ENCODE measurements around the gene KCNK13.

- TF ChIP-seq CTCF (conservative IDR thresholded peaks at IDR 0.05; ENCODE audit: low read depth, low read length) (no peak), SMC3 (IDR thresholded peaks at IDR 0.05; ENCODE audit: low read depth, low read length) (no peak), USF2 (IDR thresholded peaks at IDR 0.05; ENCODE audit: low read depth, low read length) (no peak), POLR2A (IDR thresholded peaks at IDR 0.05; ENCODE audit: low read depth, low read length) (no peak), CEBPB (IDR thresholded peaks at IDR 0.05; ENCODE audit: low read depth, low read length) (no peak), NFE2L2 (IDR thresholded peaks at IDR 0.05; ENCODE audit: low read depth, low read length) (no peak), BHLHE40 (IDR thresholded peaks at IDR 0.05; ENCODE audit: low read depth, low read length) (no peak), CHD1 (IDR thresholded peaks at IDR 0.05; ENCODE audit: low read depth, low read length) (no peak), MAFK (IDR thresholded peaks at IDR 0.05; ENCODE audit: low read depth, low read length) (no peak), RFX5 (IDR thresholded peaks at IDR 0.05; ENCODE audit: low read depth, low read length) (no peak), FOS (IDR thresholded peaks at IDR 0.05; ENCODE audit: low read depth, low read length) (no peak), MAZ (IDR thresholded peaks at IDR 0.05; ENCODE audit: borderline replicate concordance, low read depth, low read length) (no peak), RCOR1 (IDR thresholded peaks at IDR 0.05; ENCODE audit: insufficient replicate concordance, low read length) (no peak)
Measured at GRCh38 chr14:90019824-90020523, 41.8 kb upstream of the KCNK13 start.
